Activated CD8-positive, alpha-beta memory T cell treated with anti-CD3 and anti-CD28 coated beads for 36 hours (primary cell): ENCODE measurements around the gene GMPS. TPM values are rescaled to one million over a fixed set of nuclear protein-coding genes. Genes with fewer than 3 reads are reported as not detected.
"Not testable (repeated sequence)": the region's sequence is repeated elsewhere in the genome, so short reads cannot be mapped to it uniquely, and the experiment has no call there.

Source experiments
- CTCF ChIA-PET: fragments of 350-600 bp; sonication (Branson Sonifier 250); formaldehyde crosslinking; loops from one replicate; lab custom pipeline; 2021; ENCODE audit warnings: antibody characterized with exemption; lab: Charles Lee
- POLR2A ChIA-PET: fragments of 350-600 bp; sonication (Branson Sonifier 250); formaldehyde crosslinking; loops from one replicate; lab custom pipeline; 2021; ENCODE audit warnings: antibody characterized with exemption; lab: Charles Lee
- total RNA-seq, 2 experiments: library from RNA; stranded (reverse); gene quantifications; one replicate each; pipeline ENCODE4 v1.2.3, GENCODE V29; 2021

Gene GMPS
- total RNA-seq, 2 experiments from 2014 or later, result 128 to 129 TPM

DNA sequence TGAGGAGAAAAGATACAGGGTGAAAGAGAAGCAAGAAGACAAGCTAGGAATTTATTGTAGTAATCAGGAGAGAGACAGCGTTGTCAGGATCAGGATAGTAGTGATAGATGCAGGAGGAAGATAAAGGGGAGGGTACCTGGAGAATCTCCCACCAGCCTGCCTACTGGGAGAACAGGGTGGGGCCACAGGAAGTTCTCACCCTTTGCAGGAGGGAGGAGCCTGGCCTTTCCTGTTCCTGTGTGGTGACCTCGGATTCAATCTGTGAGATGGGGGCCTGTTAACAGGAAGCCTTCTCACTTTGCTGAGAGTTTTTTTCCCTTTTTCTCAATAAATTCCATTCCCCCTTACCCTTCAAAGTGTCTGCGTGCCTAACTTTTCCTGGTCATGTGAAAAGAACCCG, 37.6 kb downstream of the GMPS start:
- POLR2A ChIA-PET, result no interaction called here
- CTCF ChIA-PET, result no interaction called here

DNA sequence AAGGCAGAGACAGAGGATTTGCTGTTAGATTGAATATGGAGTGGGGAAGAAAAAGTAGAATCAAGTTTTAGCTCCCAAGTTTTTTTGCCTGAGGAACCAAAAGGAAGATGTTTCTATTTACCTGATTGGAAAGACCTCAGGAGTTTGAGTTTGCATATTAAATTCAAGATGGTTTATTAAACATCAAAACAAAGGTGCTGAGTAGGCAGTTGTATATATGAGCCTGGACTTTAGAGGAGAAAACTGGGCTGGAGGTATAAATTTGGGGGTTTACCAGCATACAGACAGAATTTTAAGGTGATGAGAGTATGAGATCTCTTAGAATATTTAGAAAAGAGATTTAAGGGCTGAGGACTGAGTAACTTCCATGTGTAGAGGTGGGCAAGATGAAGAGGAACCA, 38.2 kb downstream of the GMPS start:
- CTCF ChIA-PET, result no interaction called here
- POLR2A ChIA-PET, result no interaction called here

DNA sequence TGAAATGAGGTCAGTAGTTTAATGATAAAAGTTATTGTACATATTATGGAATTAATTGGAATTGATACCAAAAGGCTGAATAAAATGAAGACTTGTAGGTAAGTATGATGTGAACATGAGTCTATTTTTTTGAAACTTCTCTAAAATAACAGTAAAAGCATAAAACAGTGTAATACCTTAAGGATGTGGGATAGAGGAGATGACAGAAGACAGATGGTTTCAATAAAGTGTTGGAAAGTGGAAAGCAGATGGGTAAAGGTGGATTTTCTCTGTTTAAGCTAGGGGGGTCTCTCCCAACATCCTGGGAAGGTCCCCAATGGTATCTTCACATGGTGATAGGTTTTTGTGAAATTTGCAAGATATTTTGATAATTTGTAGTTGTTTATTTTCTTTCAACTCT, 41.6 kb downstream of the GMPS start:
- ChIA-PET CTCF (no interaction called here), POLR2A (no interaction called here)

DNA sequence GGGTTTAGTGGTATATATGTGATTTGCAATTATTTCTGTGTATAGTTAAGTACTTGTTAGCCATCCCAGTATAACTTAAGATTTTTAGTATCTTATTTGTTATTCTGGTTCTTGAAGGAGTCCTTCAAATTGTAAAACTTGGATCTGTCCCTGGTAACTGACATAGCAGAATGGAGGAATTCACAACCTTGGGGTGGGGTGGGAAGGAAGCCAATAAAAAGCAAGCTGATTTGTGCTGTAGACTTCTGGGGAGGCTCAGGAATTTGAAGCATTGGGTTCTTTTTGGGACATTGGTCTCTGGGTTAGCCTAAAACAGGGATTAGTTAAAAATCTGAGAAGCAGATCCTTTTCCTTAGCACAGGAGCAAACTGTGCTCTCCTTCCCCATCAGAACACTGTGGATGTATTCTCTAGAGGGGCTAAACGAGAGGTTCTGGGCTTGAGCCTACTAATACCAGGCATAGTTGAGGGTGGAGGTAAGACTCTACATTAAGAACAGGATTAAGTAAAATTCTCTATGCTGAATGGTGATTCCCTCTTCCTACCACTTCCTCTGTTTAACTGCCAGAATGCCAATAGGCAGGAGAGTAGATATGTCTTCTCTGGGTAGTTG, 42.2 kb downstream of the GMPS start:
- ChIA-PET POLR2A (no interaction called here), CTCF (interaction anchor here (0.7 kb wide), 1 partner anchor 501 kb away, joined by 3 read pairs; no protein-coding TSS in a partner anchor)

DNA sequence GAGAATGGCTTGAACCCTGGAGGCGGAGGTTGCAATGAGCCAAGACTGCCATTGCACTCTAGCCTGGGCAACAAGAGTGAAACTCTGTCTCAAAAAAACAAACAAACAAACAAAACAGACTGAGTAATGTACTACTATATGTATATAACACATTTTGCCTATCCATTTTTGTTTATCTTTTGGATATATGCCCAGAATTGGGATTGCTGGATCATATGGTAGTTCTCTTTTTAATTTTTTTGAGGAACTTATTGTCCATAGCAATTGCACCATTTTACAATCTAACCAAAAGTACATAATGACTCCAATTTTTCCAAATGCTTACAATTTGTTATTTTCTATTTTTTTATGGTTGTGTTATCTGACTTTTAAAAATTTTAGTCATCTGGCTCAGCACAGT, 47.3 kb downstream of the GMPS start:
- CTCF ChIA-PET, result no interaction called here
- POLR2A ChIA-PET, result no interaction called here

DNA sequence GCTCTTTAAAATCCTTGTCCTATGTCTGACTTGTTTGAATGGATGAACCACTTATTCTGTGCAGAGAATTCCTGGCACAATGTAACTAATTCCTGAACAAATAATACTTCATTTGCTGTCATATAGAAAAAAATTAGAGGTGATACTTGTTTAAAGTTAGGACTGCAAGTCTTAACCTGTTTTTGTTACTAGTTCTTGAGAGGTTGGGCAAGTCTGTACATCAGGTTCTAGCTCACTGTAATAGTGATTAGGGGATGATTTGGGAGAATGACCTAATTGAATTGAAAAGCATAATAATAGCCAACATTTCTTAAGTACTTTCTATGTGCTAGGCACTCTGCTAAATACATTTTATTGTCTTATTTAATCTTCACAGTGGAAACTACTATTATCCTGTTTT, 49.3 kb downstream of the GMPS start:
- ChIA-PET POLR2A (no interaction called here), CTCF (no interaction called here)

DNA sequence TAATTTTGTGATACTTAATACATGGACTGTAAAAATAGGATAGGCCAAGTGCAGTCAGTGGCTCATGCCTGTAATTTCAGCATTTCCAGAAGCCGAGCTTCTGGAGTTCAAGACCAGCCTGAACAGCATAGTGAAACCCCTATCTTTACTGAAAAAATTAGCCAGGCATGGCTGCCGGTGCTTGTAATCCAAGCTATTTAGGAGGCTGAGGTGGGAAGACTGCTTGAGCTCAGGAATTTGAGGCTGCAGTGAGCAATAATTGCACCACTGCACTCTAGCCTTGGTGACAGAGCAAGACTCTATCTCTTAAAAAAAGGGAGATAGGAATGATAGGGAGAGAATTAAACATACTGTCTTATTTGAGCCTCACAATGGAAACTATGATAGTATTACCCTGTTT, 51.0 kb downstream of the GMPS start:
- POLR2A ChIA-PET, result no interaction called here
- CTCF ChIA-PET, result interaction anchor here (0.6 kb wide), 1 partner anchor 131 kb away, joined by 3 read pairs; no protein-coding TSS in a partner anchor

DNA sequence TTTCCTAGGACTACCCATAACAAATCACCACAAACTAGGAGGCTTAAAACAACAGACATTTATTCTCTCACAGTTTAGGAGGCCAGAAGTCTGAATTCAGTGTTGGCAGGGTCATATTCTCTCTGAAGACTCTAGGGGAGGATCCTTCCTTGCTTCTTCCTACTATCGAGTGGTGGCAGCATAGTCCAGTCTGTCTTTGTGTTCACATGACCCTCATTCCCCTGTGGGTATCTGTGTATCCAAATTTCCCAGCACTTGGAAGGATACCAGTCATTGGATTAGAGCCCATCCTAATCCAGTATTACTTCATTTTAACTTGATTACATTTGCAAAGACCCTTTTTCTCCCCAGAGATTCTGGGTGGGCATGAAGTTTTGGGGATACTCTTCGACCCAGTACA, 63.8 kb downstream of the GMPS start:
- POLR2A ChIA-PET, result no interaction called here

DNA sequence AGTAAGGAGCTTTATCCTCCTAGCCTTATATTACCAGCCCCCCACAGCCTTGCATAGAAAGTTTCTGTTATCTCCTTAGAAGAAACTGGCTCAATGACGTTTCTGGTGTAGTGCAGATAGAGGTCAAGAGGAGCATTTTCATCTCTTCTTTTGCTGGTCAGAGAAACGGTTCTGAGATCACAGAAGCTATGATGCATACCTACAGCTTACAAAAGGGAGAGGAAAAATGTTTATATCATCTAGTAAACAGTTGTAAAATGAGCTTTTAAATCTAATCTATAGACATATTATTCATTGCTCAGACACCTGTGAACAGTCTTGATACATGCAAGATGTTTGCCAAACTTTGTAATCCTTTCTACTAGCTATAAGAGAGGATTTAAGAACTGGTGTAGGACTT, 68.0 kb downstream of the GMPS start:
- CTCF ChIA-PET, result interaction anchor here (0.6 kb wide), 1 partner anchor 10 kb away, joined by 3 read pairs; no protein-coding TSS in a partner anchor
- POLR2A ChIA-PET, result no interaction called here

More for the DNA sequence above, 63.8 kb downstream of the GMPS start:
- CTCF ChIA-PET, result no interaction called here

DNA sequence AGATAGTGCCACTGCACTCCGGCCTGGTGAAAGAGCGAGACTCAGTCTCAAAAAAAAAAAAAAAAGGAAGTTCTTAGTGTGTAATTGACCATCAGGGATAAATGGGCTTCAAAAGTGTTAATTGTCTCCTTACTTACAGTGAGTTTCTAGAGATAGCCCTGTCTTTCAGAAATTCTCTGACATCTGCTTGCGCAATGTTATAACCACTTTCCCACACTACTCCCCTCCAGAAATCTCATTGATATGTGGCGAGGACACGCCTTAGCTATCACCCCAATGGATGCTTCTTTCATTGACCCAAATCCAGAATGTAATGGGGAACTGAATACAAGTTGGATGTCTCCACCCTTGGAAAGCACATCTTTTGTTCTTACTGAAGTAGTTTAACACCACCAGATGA, 70.9 kb downstream of the GMPS start:
- POLR2A ChIA-PET, result no interaction called here
- CTCF ChIA-PET, result no interaction called here

DNA sequence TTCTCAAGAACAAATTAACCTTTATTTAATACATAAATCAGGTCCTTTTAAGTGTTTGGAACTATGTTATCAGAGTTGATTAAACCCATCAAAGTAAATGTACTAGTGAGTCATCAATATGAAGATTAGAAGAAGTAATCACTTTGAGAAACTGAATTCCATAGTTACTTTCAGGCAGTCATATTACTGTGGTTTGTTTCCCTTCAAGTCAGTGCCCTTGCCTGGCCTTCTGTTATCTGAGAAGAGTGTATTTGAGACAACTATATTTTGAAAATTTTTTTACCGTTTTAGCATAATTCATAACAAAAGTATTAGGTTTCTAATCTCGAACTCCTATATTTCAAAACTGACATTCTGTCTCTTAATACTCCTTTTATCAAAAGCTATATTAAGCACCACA, 73.6 kb downstream of the GMPS start:
- ChIA-PET POLR2A (no interaction called here), CTCF (no interaction called here)

DNA sequence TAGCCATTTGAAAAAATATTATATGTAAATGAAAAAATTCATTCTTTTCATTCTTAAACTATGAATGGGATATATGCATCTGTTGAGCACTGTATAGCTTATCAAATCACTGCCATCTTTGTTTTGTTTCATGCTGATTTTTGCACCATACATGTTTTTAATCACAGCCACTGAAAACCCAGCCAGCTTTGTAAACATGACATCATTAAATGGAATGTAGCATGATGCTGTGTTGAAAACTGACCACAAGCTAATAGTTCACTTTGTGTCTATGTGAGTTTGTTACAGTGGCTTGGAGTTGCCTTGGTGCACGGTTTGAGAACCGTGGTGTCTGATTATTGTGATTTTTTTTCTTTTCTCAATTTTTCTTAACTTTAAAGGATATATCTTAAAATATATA, 75.7 kb downstream of the GMPS start:
- CTCF ChIA-PET, result no interaction called here
- POLR2A ChIA-PET, result no interaction called here

DNA sequence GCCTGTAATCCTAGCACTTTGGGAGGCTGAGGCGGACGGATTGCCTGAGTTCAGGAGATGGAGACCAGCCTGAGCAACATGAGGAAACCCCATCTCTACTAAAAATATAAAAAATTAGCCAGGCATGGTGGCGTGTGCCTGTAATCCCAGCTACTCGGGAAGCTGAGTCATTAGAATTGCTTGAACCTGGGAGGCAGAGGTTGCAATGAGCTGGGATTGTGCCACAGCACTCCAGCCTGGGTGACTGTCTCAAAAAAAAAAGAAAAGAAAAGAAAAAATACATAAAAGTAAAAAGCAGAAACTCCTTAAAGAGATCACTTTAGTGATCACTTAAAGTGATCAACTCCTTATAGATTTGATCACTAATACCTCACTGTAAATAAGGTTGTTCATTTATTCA, 78.0 kb downstream of the GMPS start:
- POLR2A ChIA-PET, result no interaction called here
- CTCF ChIA-PET, result interaction anchor here (0.7 kb wide), 1 partner anchor 10 kb away, joined by 3 read pairs; no protein-coding TSS in a partner anchor

DNA sequence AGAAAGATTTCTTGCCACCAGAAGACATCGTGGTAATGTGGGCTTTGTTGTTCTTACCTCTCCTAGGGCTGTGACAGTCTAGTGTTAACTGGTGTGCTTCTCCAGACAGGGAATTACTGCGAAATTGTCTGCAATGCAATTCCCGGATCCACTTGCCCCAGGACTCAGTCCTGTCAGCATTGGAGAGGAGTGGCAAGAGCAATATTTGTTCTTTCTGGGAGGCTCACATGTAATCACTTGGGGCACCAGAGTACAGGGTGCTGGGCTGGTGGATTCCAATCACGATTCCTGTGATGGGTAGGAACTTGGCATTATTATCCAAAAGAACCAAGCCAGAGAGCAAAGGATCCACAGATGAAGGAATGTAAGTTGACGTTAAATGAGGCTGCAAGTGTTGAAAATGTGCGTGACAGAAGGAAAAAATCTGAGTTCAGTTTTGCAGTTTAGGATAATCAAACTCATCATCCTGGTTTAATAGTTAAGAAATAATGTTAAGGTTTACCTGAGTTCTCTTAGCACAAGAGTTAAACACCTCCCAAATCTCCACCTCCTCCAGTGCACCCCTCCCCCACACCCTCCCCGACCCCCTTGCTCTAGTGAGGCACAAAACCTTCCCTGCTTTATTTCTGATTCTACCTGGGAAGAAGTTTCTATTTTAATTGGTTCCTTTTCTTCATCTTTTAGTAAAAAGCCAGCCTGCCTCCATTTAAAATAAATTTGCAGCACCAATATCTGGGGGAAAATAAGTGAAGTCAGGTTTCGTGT, 79.2 kb downstream of the GMPS start:
- CTCF ChIA-PET, result interaction anchor here (0.8 kb wide), 1 partner anchor 43 kb away, joined by 3 read pairs; no protein-coding TSS in a partner anchor
- POLR2A ChIA-PET, result no interaction called here

DNA sequence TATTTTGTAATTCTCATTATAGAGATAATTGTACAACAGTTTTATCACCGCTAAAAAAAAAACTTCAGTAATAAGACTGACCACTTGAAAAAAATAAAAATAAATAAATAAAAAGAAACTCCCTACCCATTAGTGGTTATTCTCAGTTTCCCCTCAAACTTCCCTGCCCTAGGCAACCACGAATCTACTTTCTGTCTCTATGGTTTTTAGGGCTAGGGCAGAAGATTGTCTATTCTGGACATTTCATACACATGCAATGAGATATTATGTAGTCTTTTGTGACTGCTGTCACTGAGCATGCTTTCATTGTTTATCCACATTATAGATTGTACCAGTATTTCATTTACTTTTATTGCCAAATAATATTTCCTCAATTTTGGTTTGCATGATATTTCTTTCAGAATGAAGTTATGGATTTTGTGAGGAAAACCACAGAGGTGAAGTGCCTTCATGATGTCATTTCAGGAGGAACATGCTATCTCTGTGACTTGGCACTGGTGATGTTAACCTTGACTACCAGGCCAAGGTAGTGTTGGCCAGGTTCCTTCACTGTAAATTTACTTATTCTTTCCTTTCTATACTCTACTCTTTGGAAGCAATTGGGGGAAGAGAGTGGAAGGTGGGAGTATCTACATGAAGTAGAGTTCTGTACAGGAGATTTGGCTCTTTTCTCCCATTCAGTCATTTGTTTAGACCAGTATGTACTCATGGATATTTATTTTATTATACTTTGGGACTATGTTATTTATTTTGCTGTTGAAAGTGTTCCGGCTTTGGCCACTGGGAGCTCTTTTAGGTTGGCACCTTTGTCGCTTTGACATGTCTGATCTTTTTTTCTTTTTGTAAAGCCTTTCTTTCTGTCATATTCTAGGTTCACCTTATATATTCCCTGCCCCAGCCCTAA, 86.3 kb downstream of the GMPS start:
- CTCF ChIA-PET, result no interaction called here
- POLR2A ChIA-PET, result no interaction called here

DNA sequence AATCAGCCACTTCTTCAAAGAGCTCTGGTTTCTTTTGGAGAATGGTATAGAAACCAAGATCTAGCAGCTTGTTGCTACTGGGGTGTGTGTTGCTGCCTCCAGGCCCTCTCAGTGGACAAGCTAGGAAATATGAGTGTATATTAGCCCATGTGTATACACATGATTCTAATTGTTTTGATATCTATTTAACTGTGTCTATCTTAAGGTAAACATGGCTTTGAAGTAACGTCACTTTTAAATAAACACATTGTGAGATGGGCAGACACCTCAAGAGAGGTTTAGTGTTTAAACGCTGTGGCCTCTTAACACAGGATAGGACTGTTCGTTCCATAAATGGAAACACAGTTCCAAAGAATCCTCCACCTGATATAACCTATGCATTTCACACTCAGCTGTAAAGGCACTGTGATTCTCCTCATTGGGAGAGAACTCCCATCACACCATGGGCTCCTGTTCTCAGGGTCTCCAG, 87.0 kb downstream of the GMPS start:
- CTCF ChIA-PET, result no interaction called here

DNA sequence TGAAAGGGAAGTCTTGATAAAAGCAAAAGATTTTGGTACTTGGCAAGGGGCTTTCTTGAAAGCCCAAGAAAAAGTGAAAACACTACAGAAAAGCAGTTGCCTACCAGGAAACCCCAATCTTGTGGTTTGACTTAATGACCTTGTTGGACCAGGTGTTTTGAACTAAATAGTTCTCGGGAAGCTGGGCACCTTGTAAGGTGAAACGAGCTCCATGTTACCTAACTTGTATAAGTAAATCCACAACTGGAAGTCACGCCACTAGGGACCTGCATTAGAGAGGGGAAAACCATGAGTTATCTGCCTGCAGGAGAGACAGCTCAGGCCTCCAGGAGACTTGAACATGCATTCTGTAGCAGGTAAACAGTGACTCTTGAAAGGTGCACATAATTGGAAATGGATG, 88.2 kb downstream of the GMPS start:
- CTCF ChIA-PET, result no interaction called here
- POLR2A ChIA-PET, result no interaction called here

More for the DNA sequence above, 87.0 kb downstream of the GMPS start:
- POLR2A ChIA-PET, result no interaction called here

DNA sequence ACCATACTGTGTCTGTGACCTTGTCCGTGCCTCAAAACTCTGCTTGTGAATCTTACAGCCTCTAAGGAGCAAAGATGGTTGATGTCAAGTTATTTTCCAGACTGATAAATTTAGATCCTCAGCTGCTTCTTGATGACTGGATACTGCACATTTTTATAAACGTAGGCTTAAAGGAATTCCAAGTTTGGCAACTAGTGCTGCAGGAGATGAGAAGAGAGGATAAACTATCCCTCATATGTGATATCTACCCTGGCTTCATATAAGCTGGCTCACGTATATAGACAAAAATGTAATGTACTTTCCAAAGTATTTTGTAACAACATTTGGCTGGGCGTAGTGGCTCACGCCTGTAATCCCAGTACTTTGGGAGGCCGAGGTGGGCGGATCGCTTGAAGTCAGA, 89.6 kb downstream of the GMPS start:
- ChIA-PET CTCF (no interaction called here), POLR2A (no interaction called here)

DNA sequence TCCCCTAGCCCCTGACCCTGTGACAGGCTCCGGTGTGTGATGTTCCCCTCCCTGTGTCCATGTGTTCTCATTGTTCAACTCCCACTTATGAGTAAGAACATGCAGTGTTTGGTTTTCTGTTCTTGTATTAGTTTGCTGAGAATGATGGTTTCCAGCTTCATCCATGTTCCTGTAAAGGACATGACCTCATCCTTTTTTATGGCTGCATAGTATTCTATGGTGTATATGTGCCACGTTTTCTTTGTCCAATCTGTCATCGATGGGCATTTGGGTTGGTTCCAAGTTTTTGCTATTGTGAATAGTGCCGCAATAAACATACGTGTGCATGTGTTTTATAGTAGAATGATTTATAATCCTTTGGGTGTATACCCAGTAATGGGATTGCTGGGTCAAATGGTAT, 90.6 kb downstream of the GMPS start:
- POLR2A ChIA-PET, CTCF ChIA-PET: not testable (repeated sequence)

DNA sequence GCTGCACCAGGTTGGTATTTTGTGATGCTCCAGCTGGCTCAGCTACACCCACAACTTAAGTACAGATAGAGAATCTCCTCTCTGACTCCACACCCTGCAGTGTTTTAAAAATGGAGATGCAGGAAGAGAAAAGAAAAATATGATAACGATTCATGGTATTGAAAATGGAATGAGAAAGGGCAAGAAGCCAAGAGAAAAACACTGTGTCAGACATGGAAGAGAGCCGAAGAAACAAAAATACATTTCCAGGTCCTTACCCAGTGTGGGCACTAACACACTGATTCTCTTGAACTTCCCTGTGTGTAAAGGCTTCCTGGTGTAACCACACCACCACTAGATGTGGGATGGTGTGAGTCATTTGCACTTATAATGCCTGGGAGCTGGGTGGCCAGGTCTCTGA, 93.1 kb downstream of the GMPS start:
- POLR2A ChIA-PET, result no interaction called here

More for the DNA sequence above, 93.1 kb downstream of the GMPS start:
- CTCF ChIA-PET, result interaction anchor here (0.6 kb wide), 1 partner anchor 861 kb away, joined by 4 read pairs; no protein-coding TSS in a partner anchor
